ENCODE data around the gene ATXN1.

Gene ATXN1

DNA sequence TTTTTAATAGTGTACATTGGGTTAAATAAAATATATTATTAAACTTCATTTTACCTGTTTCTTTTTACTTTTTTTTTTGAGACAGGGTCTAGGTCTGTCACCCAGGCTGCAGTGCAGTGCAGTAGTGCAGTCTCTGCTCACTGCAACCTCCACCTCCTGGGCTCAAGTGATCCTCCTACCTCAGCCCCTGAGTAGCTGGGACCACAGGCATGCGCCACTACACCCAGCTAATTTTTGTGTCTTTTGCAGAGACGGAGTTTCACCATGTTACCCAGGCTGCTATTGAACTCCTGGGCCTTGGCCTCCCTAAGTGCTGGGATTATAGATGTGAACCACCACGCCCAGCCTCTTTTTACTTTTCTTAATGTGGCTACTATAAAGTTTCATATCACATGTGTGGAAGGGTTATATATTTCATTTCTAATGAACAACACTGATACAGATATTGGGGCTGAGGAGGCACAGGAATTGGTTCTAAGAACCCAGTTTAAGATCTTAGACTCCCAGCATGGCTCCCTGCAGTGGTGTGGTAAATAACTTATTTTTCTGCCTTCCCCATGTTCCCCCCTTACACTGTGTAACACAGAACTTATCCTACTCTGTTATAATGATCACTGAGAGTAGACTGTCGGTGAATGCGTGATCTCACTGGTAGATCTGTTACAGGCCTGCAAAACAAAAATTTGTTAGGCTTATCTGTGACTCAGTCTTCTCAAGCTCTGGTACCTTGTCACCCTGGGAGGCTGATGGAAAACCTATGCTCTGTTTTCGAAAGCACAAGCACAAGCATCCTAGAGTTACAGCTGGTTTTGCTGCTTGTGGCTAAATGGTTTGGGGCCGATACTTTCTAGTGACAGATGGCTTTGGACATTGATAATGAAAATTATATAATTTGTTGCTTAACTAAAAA is 5.8 kb upstream of the ATXN1 start:
- TF ChIP-seq, protein P1, sequence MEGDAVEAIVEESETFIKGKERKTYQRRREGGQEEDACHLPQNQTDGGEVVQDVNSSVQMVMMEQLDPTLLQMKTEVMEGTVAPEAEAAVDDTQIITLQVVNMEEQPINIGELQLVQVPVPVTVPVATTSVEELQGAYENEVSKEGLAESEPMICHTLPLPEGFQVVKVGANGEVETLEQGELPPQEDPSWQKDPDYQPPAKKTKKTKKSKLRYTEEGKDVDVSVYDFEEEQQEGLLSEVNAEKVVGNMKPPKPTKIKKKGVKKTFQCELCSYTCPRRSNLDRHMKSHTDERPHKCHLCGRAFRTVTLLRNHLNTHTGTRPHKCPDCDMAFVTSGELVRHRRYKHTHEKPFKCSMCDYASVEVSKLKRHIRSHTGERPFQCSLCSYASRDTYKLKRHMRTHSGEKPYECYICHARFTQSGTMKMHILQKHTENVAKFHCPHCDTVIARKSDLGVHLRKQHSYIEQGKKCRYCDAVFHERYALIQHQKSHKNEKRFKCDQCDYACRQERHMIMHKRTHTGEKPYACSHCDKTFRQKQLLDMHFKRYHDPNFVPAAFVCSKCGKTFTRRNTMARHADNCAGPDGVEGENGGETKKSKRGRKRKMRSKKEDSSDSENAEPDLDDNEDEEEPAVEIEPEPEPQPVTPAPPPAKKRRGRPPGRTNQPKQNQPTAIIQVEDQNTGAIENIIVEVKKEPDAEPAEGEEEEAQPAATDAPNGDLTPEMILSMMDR (IDR thresholded peaks at IDR 0.05; ENCODE audit: control insufficient read depth, insufficient read depth, low read depth, low read length, missing control alignments): no peak
- H3K4me3 ChIP-seq (ENCODE audit: control insufficient read depth, low read depth, low read length): no peak overlapping the region
- no peak for DNase-seq (ENCODE audit: low read depth)

DNA sequence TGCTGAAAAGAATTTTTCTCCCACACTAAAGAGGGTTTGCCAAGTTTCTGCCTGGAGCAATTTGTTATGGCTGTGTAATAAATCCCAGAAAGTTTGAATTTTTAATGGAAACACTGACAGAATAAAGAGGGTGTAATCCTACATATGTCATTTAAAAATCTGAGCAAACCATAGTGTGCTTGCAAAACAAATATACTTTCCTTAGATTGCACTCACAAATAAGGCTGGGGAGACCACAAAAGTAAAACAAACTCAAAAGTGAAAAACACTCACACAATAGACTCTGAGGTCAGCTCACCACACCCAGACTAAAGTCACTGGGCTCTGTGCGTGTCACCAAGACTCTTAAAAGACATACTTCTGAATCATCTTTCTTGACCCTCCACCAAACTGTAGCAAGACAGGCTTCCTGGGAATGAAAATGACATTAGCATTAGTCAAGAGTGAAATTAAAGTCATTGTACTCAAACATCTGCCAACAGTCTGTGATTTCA is 4.8 kb upstream of the ATXN1 start:
- TF ChIP-seq, protein P1 (IDR thresholded peaks at IDR 0.05; ENCODE audit: control insufficient read depth, insufficient read depth, low read depth, low read length, missing control alignments): no peak
- H3K4me3 ChIP-seq (ENCODE audit: control insufficient read depth, low read depth, low read length): no peak overlapping the region
- DNase-seq (ENCODE audit: low read depth): peak; percentile 89

DNA sequence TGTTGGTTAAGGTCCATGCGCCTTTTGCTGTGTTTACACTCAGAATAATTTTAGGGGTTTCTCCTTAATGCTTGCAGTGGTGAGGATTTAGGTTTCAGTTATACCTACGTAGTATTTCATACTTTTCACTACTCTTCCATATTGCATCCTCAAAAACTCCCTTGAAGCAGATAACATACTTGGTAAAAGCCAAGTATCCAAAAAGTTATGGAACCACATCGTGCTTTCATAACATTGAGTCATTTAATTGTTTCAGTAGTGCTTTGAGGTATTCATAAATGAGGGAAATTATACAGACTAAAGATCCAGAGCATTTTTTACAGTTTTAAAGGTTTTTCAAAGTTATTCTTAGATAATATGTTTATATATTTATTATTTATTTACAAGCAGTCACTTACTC is 4.0 kb upstream of the ATXN1 start:
- DNase-seq (ENCODE audit: low read depth): no peak
- TF ChIP-seq, protein P1 (IDR thresholded peaks at IDR 0.05; ENCODE audit: control insufficient read depth, insufficient read depth, low read depth, low read length, missing control alignments): no peak
- no peak overlapping the region for H3K4me3 ChIP-seq (ENCODE audit: control insufficient read depth, low read depth, low read length)

DNA sequence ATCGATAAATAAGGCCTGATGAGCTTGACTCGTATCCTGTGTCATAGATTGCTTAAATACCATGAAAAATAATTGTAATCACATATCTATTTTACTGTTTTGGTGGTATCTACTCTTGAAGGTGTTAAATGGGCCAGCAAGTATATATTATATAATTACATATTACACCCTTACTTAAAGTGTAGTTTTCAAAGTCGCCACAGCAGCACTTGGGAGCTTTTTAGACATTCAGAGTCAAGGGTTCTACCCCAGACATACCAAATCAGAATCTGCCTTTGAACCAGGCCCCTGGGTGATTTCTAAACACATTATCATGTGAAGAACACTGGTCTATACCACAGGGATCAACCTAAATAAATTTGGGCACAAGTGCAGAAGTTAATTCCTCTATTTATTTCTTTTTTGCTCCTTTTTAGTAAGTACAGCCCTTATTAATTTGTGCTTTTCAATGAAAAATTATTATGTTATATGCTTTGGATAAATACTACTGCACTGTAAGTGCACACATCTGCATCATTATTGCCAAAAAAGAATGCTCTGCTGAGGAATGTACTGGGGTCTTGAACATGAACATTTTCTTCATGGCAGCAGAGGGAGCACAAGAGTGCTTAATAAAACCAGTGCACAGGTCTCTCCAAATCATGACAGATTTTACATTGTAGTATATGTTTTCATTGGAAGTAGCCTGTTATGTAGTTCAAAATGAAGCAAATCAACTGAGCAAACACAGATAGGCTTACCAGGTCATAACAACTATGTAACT is 3.1 kb upstream of the ATXN1 start:
- TF ChIP-seq, protein P1 (IDR thresholded peaks at IDR 0.05; ENCODE audit: control insufficient read depth, insufficient read depth, low read depth, low read length, missing control alignments): peak; percentile 52
- DNase-seq (ENCODE audit: low read depth): no peak
- no peak overlapping the region for H3K4me3 ChIP-seq (ENCODE audit: control insufficient read depth, low read depth, low read length)

DNA sequence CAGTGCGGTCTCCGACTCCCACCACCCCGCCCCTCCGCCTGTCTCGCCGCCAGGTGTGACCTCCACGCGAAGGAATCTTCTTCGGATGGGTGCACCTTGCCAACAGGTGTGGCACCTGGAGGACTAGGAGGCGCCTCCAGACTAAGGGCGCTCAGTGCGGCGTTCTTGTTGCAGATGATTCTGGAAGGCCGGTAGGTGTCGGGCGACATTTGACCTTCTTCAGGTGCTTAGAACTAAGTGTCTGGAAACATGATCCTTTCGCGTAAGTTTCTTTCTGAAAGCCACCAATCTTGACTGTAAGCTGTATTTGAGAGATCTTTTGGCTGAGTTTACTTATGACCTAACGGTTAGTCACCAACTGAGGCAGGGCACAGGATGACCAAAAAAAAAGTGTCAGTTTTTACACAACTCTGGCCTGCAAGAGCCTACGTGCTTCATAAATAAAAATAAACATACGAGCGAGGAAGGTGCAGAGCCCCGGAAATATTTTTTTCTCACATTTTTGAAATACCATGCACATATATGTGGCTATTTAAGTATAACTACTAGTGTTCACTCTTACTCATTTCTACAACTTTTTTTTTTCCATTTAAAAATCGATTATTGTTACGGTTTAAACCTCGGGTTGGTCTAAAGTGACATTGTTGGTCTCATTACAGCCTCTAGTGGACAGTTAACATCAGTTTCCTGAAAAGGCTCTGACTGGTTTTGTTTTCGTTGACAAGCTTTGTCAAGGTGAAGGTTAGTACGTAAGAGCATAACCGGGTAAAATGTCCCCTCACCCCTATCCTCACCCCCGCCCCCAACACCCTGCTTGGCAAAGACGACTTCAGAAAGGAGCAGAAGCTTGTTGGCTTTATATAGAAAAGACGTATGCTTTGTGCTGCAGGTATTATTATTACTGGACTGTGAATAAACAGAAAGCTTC is 1.6 kb upstream of the ATXN1 start:
- H3K4me3 ChIP-seq (ENCODE audit: control insufficient read depth, low read depth, low read length): peak overlapping the region; percentile 92
- DNase-seq (ENCODE audit: low read depth): peak; percentile 84
- TF ChIP-seq, protein P1 (IDR thresholded peaks at IDR 0.05; ENCODE audit: control insufficient read depth, insufficient read depth, low read depth, low read length, missing control alignments): peak; percentile 74

DNA sequence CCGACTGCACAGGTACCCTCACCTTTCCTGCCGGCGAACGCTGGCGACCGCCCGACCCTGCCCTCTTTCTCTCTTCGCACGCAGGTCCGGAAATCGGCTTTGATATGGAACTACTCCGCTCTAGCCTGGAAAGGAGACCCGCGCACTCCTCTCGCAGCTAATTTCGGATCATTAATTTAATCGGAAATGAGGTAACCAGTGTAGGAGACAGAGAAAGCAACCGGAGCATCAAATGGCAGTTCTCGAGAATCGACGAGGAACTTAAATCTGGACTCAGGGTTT is 949 bp upstream of the ATXN1 start:
- DNase-seq (ENCODE audit: low read depth): no peak
- TF ChIP-seq, protein P1 (IDR thresholded peaks at IDR 0.05; ENCODE audit: control insufficient read depth, insufficient read depth, low read depth, low read length, missing control alignments): no peak
- H3K4me3 ChIP-seq (ENCODE audit: control insufficient read depth, low read depth, low read length): peak overlapping the region; percentile 92

Data from AG09309 (cell line).